DMS 273 treated with DMSO at 0.1 percent for 48 hours (cell line): ENCODE measurements around the gene FTH1.
A peak's percentile ranks its signal among the peaks of the same experiment; 100 is the strongest.
"Not testable (repeated sequence)": the region's sequence is repeated elsewhere in the genome, so short reads cannot be mapped to it uniquely, and the experiment has no call there.

Experiments used
- DNase-seq: peaks from one replicate; lab custom pipeline; 2025; lab: John Stamatoyannopoulos, UW

The FTH1 gene

GRCh38 chr11:61967116-61967923 lies at the start of gene FTH1:
TSS of gene FTH1 (minus strand) at chr11:61967634. CDS start at chr11:61967425, 209 bp downstream.
- DNase-seq, result peak; percentile 10

GRCh38 chr11:62015615-62016014 lies 48.2 kb upstream of the FTH1 start:
- no peak for DNase-seq

GRCh38 chr11:62013537-62014476 lies 46.4 kb upstream of the FTH1 start:
- DNase-seq, result no peak

GRCh38 chr11:62012832-62013461 lies 45.5 kb upstream of the FTH1 start:
- no peak for DNase-seq

GRCh38 chr11:62012451-62012831 lies 45.0 kb upstream of the FTH1 start:
- no peak for DNase-seq

- no peak for DNase-seq
These were observed 44.4 kb upstream of the FTH1 start for GRCh38 chr11:62011881-62012280.

- DNase-seq, result no peak
These were observed 43.6 kb upstream of the FTH1 start for GRCh38 chr11:62010935-62011528.

- no peak for DNase-seq
These were observed 40.8 kb upstream of the FTH1 start for GRCh38 chr11:62008193-62008592.

GRCh38 chr11:62004473-62004872 lies 37.0 kb upstream of the FTH1 start:
- DNase-seq, result no peak

- not testable (repeated sequence) for DNase-seq
These were observed 34.8 kb upstream of the FTH1 start for GRCh38 chr11:62002283-62002682.

GRCh38 chr11:62001450-62002191 lies 34.2 kb upstream of the FTH1 start:
- no peak for DNase-seq

GRCh38 chr11:62000539-62001446 lies 33.4 kb upstream of the FTH1 start:
- DNase-seq, result no peak

GRCh38 chr11:61999141-61999975 lies 31.9 kb upstream of the FTH1 start:
- peak; percentile 9 for DNase-seq

GRCh38 chr11:61996933-61997332 lies 29.5 kb upstream of the FTH1 start:
- no peak for DNase-seq

- no peak for DNase-seq
These were observed 27.5 kb upstream of the FTH1 start for GRCh38 chr11:61994981-61995380.

GRCh38 chr11:61985869-61986268 lies 18.4 kb upstream of the FTH1 start:
- no peak for DNase-seq

- DNase-seq, result no peak
These were observed 16.0 kb upstream of the FTH1 start for GRCh38 chr11:61983419-61983818.

GRCh38 chr11:61980783-61981541 lies 13.5 kb upstream of the FTH1 start:
- no peak for DNase-seq
